HG03558 (cell line): ENCODE results near the gene DNAH1.

Source experiments
- ATAC-seq: cut with Tn5 transposase; IDR thresholded peaks from one replicate; pipeline ENCODE4 v1.9.1; 2021; ENCODE audit warnings: moderate number of reproducible peaks; ENCODE audit not compliant: unreplicated experiment; ENCODE audit errors: extremely low read depth

Gene DNAH1

DNA sequence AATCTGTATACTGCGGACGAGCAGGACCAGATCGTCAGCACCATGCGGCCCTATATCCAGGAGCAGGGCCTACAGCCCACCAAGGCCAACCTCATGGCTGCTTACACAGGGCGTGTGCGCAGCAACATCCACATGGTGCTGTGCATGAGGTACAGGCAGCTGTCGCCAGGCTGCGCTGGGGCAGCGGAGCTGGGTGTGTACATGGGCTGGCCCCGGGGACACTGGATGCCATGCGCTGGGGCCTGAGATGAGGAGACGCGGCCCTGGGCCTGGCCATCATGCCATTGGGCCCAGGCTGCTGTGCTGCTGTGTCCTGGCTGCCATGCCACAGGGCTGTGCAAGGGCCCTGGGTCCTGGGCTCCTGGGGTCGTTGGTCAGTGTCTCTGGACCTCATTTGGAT is 67.3 kb downstream of the DNAH1 start:
- ATAC-seq: no peak

DNA sequence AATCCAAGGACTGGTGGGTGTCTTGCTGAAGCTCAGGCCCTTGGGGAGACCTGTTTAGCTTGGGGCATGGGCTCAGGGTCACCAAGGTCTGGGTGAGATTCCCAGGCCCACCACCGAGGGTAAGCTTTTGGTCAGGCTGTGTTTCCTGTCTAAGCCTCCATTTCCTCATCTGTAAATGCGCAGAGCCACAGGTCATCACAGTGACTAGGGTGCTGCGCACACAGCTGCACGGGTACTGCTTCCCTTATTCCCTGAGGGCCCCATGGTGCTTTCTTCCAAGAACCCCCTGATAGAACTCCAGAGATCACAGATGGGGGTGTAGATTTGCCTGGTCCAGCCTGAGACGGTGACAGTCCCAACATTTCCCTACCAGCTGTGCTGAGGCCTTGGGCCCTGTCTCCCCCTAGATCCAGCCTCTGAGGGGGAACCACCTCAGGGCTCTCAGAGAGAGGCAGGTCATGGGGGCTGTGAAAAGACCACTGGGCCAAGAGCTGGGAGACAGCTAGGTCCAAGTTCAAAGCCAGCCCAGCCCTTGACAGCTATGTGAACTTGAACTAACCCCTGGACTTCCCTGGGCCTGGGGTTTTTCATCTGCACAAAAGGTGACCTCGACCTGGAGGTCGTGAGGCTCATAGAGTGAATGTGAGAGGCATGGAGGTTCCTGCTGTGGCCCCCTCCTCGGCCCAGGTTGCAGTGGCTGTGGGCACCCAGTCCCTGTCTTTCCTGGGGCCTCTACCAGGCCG is 68.1 kb downstream of the DNAH1 start:
- no peak for ATAC-seq

DNA sequence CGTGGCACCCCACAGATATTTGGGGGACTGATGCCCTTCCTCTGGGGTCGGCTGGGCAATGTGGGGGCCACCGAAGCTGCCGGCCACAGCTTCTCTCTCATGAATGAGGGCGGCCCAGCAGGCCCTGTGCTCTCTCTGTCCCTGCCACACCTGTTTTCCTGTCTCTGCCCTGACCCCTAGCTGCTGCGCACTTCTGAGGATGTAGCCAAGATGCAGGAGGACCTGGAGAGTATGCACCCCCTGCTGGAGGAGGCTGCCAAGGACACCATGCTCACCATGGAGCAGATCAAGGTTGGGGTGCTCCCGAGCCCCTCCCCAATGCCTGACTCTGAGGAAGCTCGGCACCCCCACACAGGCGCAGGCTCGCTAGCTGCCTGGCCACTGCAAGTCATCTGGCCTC is 69.0 kb downstream of the DNAH1 start:
- ATAC-seq: no peak

DNA sequence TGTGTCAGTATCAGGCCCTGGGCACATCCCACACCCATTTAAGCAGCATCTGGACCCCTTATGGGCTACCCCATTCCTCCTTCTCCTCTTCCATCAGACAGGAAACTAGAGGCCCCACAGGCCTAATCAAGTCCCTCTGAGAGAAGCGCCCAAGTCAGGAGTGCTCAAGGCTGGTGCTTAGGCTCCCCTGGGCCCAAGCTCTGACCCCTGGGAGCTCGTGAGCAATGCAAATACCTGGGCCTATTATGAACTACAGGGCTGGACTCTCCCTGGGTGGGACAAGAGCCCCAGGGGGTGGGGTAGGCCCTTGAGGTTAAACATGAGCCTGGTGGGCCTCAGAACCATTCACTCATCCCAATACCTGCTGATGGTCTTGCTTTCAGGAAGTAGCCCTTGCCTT is 71.4 kb downstream of the DNAH1 start:
- no peak for ATAC-seq

DNA sequence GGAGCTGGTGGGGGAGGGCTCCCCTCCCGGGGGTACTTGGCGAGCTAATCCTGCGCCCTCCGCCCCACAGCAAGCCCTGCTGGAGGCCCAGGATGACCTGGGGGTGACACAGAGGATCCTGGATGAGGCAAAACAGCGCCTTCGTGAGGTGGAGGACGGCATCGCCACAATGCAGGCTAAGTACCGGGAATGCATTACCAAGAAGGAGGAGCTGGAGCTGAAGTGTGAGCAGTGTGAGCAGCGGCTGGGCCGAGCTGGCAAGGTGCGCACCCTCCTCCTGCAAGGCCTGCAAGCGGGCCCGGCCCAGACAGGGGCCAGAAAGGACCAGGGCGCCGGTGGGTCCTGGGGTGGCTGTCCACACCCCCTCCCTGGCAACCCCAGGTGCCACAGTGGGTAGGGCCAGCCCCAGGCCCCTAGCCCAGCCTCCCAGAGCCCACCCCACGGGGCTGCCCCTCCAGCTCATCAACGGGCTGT is 72.3 kb downstream of the DNAH1 start:
- ATAC-seq: no peak

DNA sequence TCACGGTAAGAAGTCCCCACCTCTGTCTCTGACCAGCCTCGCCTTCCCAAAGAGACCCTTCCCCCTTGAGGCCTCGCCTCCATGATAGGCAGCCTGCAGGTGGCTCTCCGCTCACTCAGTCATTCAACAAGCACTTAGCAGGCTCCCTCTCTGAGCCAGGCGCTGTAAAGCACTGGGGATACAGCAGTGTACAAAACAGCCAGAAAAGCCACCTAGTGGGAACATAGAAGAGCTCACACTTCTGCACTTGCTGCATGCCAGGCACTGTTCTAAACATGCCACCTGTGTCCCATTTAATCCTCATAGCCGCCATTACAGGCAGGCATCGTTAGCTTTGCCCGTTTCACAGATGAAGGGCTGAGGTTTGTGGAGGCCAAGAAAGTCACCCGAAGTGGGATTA is 72.8 kb downstream of the DNAH1 start:
- no peak for ATAC-seq

DNA sequence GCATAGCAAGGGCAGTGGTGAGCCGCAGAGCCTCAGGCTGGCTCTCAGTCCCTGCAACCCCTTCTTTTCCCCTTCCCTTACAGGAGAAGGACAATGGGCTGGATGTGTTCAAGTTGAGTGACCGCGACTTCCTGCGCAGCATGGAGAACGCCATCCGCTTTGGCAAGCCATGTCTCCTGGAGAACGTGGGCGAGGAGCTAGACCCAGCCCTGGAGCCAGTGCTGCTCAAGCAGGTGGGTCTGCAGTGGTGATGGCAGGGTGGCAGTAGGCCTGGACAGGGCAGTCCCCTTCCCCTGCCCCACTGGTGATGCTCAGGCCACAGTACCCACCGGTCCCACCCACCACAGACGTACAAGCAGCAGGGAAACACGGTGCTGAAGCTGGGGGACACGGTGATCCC is 75.0 kb downstream of the DNAH1 start:
- no peak for ATAC-seq

DNA sequence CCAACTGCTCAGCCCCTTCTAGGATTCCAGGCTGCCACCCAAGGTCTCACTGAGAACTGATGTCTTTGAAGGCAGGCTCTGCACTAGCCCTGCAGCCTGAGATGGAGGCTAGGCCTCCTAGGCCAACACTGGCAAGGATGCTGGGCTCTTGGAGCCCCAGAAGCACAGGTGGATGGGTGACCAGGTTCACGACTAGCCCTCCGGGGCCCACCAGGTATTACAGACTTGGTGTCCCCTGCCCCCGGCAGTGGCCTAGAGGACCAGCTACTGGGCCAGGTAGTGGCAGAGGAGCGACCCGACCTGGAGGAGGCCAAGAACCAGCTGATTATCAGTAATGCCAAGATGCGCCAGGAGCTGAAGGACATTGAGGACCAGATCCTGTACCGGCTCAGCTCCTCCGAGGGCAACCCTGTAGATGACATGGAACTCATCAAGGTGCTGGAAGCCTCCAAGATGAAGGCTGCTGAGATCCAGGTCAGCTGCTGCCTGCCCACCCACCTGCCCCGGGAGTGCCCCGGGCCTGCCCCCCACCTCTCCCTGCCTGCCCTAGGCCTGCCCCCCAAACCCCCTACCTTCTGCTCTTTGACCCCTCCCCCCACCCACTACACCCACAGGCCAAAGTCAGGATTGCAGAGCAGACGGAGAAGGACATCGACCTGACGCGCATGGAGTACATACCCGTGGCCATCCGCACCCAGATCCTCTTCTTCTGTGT is 76.3 kb downstream of the DNAH1 start:
- no peak for ATAC-seq

DNA sequence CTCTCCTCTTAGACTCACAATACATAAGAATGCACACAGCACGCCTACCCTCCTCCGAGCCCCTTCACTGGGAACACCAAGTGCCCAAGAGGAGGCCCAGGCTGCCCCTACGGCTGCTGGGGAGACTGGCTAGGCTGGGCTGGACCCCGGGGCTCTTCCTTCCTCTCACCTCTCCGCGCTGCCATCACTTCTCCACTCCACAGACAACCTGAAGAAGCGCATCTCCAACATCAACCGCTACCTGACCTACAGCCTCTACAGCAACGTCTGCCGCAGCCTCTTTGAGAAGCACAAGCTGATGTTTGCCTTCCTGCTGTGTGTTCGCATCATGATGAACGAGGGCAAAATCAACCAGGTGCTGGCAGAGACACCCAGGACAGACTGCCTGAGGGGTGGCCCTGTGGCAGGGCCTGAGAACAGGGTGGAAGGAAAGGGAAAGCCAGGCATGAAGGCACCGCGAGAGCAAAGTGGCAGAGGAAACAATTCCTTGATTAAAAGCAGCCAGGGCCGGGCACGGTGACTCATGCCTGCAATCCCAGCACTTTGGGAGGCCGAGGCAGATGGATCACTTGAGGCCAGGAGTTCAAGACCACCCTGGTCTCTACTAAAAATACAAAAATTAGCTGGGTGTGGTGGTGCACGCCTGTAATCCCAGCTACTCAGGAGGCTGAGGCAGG is 77.2 kb downstream of the DNAH1 start:
- ATAC-seq: no peak

DNA sequence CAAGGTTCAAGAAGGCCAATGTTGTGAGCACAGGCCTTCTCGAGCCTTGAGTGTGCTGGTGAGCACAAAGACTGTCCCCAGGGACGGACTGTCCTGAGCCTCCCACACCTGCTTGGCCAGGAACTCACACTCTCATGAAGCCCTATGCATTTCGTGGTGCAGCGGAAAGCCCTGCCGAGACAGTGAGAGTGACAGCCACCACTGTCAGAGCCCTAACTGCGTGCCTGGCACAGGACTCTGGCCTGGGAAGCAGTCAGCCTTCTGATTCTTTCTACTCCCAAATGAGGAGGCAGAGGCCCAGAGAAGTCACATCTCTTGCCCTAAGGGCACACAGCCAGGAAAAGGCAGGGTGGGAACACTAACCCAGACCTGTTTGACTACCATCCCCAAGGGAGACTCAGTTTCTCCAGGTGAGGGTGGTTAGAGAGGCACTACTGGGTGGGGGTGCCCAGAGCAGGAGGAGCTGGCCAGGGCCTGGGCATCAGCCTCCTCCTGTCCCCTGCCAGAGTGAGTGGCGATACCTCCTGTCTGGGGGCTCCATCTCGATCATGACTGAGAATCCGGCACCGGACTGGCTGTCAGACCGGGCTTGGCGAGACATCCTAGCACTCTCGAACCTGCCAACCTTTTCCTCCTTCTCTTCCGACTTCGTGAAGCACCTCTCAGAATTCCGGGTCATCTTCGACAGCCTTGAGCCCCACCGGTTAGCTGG is 78.0 kb downstream of the DNAH1 start:
- no peak for ATAC-seq

DNA sequence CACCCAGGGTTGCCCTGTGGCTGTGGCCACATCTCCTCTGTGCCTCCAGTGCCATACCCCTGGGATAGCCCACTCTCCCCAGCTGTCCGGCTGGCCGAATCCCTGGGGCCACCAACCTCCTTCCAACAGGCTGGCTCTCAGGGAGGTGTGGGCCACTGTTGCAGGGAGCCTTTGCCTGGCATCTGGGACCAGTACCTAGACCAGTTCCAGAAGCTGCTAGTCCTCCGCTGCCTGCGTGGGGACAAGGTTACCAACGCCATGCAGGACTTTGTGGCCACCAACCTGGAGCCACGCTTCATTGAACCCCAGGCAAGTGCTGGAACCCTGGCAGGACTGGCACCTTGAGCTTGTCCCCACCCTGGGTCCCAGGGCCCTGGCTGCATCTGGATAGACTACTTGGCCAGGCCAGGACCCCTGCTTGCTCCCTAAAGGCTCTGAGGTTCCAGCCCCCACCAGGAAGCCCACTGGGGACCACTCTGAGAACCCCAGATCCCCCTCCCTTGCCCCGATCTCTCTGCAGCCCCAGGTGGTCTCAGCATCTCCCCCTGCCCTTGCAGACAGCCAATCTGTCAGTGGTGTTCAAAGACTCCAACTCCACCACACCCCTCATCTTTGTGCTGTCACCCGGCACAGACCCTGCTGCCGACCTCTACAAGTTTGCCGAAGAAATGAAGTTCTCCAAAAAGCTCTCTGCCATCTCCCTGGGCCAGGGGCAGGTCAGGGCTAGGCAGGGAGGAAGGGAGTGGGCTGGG is 78.8 kb downstream of the DNAH1 start:
- no peak for ATAC-seq

DNA sequence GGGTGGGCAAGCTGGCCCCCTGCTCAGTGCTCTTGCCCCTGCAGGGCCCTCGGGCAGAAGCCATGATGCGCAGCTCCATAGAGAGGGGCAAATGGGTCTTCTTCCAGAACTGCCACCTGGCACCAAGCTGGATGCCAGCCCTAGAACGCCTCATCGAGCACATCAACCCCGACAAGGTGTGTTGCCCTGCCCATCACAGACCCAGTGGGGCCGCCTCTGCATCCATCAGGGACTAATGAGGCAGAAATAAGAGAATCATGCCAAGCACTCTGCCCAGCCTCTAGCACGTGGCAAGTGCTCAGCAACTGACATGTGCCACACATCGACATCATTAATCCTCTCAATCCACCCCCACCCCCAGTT is 79.4 kb downstream of the DNAH1 start:
- no peak for ATAC-seq

DNA sequence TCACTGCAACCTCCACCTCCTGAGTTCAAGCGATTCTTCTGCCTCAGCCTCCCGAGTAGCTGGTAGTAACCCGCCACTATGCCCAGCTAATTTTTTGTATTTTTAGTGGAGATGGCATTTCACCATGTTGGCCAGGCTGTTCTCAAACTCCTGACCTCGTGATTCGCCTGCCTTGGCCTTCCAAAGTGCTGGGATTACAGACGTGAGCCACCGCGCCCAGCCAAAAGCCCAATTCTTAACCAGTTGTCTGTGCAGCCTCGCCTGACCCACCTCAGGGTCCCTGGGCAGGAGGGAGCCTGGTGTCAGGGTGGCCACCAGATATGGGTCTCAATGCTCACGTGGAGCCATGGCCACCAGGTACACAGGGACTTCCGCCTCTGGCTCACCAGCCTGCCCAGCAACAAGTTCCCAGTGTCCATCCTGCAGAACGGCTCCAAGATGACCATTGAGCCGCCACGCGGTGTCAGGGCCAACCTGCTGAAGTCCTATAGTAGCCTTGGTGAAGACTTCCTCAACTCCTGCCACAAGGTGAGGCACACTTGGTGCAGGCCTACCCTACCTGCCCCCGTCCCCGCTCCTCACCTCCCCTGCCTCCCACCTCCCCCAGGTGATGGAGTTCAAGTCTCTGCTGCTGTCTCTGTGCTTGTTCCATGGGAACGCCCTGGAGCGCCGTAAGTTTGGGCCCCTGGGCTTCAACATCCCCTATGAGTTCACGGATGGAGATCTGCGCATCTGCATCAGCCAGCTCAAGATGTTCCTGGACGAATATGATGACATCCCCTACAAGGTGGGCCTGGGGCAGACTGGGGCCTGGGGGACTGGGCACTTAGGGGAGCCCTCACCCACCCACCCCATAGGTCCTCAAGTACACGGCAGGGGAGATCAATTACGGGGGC is 80.1 kb downstream of the DNAH1 start:
- no peak for ATAC-seq

DNA sequence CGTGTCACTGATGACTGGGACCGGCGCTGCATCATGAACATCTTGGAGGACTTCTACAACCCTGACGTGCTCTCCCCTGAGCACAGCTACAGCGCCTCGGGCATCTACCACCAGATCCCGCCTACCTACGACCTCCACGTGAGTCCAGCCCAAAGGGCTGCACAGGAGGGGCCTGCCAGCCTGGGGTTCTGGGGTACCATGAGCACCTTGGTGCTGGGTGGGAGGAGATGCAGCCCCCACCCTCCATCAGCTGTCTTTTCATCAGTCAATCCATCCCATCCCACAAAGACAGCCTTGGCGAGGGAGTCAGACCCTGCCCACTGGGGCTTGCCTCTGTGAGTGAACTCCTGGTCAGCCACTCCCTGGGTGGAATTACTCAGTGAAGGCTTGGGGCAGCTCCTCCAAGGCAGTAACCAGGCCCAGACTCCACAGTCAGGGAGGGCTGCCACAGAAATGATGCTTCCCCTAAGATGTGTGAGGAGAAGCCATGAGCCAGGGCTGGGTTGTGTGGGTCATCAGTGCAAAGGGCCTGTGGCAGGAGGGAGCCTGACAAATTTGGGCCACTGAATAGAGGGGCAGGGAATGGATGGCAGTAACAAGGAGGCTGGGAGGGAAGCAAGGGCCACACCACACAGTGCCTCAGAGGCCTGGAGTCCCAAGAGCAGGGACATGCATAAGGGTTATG is 80.9 kb downstream of the DNAH1 start:
- no peak for ATAC-seq

DNA sequence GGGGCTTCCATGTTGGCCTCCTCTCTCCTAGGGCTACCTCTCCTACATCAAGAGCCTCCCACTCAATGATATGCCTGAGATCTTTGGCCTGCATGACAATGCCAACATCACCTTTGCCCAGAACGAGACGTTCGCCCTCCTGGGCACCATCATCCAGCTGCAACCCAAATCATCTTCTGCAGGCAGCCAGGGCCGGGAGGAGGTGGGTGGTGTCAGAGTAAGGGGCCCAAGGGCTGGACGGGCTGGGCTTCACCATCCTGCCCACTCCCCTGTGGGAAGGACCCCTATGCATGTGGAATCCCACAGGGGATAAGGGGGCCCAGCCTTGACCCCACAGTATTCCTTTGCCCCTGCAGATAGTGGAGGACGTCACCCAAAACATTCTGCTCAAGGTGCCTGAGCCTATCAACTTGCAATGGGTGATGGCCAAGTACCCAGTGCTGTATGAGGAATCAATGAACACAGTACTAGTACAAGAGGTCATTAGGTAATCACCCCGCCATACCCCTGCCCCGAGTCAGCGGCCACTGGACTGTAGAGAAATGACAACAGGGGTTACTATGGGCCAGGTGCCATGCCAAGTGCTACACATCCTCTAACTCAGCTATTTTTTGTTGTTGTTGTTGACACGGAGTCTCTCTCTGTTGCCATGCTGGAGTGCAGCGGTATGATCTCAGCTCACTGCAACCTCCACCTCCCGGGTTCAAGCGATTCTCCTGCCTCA is 81.7 kb downstream of the DNAH1 start:
- ATAC-seq: no peak

DNA sequence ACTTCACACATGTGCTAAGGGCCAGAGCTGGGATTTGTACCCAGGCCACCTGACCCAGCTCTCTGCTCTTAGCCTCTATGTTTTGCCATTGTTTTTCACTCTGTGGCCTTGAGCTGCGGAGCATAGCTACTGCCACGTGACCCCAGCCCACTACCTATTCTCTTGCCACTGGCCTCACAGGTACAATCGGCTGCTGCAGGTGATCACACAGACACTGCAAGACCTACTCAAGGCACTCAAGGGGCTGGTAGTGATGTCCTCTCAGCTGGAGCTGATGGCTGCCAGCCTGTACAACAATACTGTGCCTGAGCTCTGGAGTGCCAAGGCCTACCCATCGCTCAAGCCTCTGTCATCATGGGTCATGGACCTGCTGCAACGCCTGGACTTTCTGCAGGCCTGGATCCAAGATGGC is 82.6 kb downstream of the DNAH1 start:
- ATAC-seq: no peak

DNA sequence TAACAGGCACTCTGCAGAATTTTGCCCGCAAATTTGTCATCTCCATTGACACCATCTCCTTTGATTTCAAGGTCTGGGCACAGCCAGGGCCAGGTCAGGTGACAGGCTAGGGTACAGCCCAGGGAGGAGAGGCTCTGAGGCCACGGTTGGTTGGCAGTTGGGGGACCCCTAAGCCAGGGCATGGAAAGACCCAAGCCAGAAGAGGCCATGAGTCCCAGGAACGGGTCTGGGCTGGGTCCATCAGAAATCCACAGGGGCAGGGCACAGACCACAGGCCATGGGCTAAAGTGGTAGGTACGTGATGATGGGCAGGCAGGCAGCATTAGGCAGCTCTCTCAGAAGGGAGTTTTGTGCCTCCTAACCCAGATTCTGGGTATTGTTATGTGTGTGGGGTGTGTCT is 83.0 kb downstream of the DNAH1 start:
- ATAC-seq: no peak

DNA sequence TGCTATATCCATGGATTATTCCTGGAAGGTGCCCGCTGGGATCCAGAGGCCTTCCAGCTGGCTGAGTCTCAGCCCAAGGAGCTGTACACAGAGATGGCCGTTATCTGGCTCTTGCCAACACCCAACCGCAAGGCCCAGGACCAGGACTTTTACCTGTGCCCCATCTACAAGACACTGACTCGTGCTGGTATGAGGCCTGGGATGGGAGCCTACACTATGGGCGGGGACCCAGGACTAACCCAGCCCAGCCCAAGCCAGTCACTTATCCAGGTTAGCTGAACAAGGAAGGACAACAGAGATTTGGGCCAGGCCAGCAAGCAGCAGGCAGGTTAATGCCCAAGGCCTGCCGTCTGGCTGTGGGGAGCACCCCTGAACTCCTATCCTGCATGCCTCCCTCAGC is 83.5 kb downstream of the DNAH1 start:
- ATAC-seq: no peak
